Heart right ventricle (tissue), 16 donors: ENCODE results near the gene KIF2C. TPM values are rescaled to one million over a fixed set of nuclear protein-coding genes. Genes with fewer than 3 reads are reported as not detected.

ENCODE experiments used
- ATAC-seq, 8 donors: fragments of 200-7000 bp; cut with Tn5 transposase; one replicate each; pipeline ENCODE4 v1.9.1; 2020; ENCODE audit warnings: mild to moderate bottlenecking in 8 of 8, moderate library complexity in 8 of 8, moderate number of reproducible peaks in 1 of 8
- DNase-seq, 2 donors: peaks; one replicate each; pipeline ENCODE4 v3.0.0-alpha.2; 2020
- H3K27ac ChIP-seq, 10 donors: fragments of 200-600 bp; sonication (generic) in 2 of 10; one replicate each; pipeline versions ENCODE4 v1.5.0 to v1.8.0; 2020 to 2022; ENCODE audit warnings: mild to moderate bottlenecking in 3 of 10
- H3K27me3 ChIP-seq, 7 donors: fragments of 200-600 bp; one replicate each; pipeline ENCODE4 v1.8.0; 2021 to 2022; ENCODE audit warnings: mild to moderate bottlenecking in 2 of 7
- H3K36me3 ChIP-seq, 9 donors: fragments of 200-600 bp; sonication (generic) in 1 of 9; one replicate each; pipeline versions ENCODE4 v1.5.0 to v1.8.0; 2020 to 2022; ENCODE audit warnings: mild to moderate bottlenecking in 2 of 9
- H3K4me1 ChIP-seq, 9 donors: fragments of 200-600 bp; sonication (generic) in 1 of 9; one replicate each; pipeline versions ENCODE4 v1.5.0 to v1.8.0; 2020 to 2022; ENCODE audit warnings: mild to moderate bottlenecking in 4 of 9
- H3K4me3 ChIP-seq, 10 donors: fragments of 200-600 bp; sonication (generic) in 2 of 10; one replicate each; pipeline versions ENCODE4 v1.5.0 to v1.8.0; 2020 to 2022; ENCODE audit warnings: mild to moderate bottlenecking in 7 of 10, moderate library complexity in 2 of 10
- H3K9me3 ChIP-seq, 11 donors: fragments of 200-600 bp in 10 of 11; sonication (generic) in 2 of 11; one replicate each; pipeline versions ENCODE4 v1.5.0 to v1.8.0; 2013 to 2022; ENCODE audit warnings: mild to moderate bottlenecking in 2 of 11, control low read depth in 1 of 11, moderate library complexity in 1 of 11
- WGBS, 2 donors: extraction: QIAGEN DNeasy Blood & Tissue Kit; methylation state at CpG; one replicate each; pipeline ENCODE4 v1.1.7; 2013; ENCODE audit warnings: inconsistent platforms in 1 of 2; 5-methylcytosine and 5-hydroxymethylcytosine counted together
- intact Hi-C, 10 donors: fragments of 100-400 bp; cut with DNase I; formaldehyde crosslinking; loops; one replicate each; pipeline versions ENCODE4 v1.11.1 to v1.14.2; 2022
- polyA plus RNA-seq, 2 donors: library from polyadenylated mRNA; stranded (reverse); fragments of 200-250 nt; gene quantifications; one replicate each; pipeline ENCODE4 v1.2.3, GENCODE V29; 2013
- total RNA-seq, 10 donors: library from RNA; stranded (reverse); fragmentation: NEBNext Ultra II Directional in 3 of 10; extraction: Animal tissue kit (Norgen Biotek cat#: 25700) in 3 of 10; gene quantifications; one replicate each; pipeline versions ENCODE4 v1.2.1 to v1.2.4, GENCODE V29; 2021 to 2023
- TF ChIP-seq, protein P1 (sequence below), 9 donors: fragments of 200-600 bp; sonication (generic) in 2 of 9; IDR thresholded peaks; one replicate each; pipeline versions ENCODE4 v1.5.0 to v1.8.0; 2021 to 2022; ENCODE audit warnings: antibody characterized with exemption in 9 of 9, mild to moderate bottlenecking in 5 of 9, moderate library complexity in 1 of 9
- donor health status: Arrhythmogenic right ventricular cardiomyopathy.
- donor health status: ischemic (EF 13 %, LVEDD 7.1; RV severe dilation, severe dysfunction).
- donor health status: healthy with polysubstance abuse.
- donor health status: DM: no; HTN: yes; CAD: no.
- donor health status: DM: no; HTN: no; CAD: no.
- donor health status: ischemic (EF 25% LVEDD 6.9; RV normal size, moderate dysfunction).
- donor health status: ischemic (EF 25% LVEDD 5.7; RV mildly dilated, moderate dysfunction).
- donor health status: healthy.
- donor health status: DM: yes; HTN: yes; CAD: no.
- donor health status: Ischemic cardiomyopathy.
- donor health status: ischemic (EF 35%, LVEDD 5.7; RV mildly dilated, moderate dysfunction).
- donor health status: nonischemic (EF 11% LVEDD 7.7; RV severe dilation, severe dysfunction).
- donor health status: DM: yes; HTN: yes; CAD: no.
- donor health status: PGD.
- donor health status: ischemic (EF 29% LVEDD 5.4; RV normal size, mild dysfunction).
- donor health status: nonischemic (EF 23%, LVEDD 6.1; RV moderate dilation, normal function).

The KIF2C gene
- total and polyA plus RNA-seq, 12 donors = 0.22 to 3.7 (median 1.2) TPM

DNA sequence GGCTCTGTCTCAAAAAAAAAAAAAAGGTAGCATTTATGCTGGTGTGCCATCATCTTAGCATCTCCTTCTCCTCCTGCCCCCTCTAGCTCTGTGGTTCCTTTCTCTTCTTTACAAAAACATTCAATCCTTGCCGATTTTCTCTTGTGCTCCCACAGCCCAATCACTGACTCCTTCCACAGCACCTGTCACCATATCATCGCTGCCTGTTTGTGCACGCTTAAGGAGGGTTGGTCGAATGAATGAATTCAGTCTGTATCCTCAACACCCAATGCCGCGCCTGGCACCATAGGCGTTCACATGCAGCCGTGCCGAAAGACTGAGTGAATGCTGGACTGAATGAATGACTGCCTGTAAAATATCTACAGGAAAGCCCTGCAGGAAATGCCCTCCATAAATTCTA lies 16.6 kb upstream of the KIF2C start:
- intact Hi-C loops = no loop called here
- H3K36me3 ChIP-seq = no peaks in the 10 kb centered on the region
- peaks cover 0 to 31% (median 0%) of the 10 kb centered on the region in 9 donors for H3K4me1 ChIP-seq
- peak overlapping the region in 1 of 10 donors; percentile 78 for H3K27ac ChIP-seq
- 83 to 89% methylated on average over 9 of the region's 9 CpGs for WGBS, 2 donors
- peak overlapping the region in 1 of 10 donors; percentile 36 for H3K4me3 ChIP-seq
- ATAC-seq (no peak), DNase-seq (no peak)
- H3K9me3 ChIP-seq = no peaks in the 10 kb centered on the region
- TF ChIP-seq, protein P1, sequence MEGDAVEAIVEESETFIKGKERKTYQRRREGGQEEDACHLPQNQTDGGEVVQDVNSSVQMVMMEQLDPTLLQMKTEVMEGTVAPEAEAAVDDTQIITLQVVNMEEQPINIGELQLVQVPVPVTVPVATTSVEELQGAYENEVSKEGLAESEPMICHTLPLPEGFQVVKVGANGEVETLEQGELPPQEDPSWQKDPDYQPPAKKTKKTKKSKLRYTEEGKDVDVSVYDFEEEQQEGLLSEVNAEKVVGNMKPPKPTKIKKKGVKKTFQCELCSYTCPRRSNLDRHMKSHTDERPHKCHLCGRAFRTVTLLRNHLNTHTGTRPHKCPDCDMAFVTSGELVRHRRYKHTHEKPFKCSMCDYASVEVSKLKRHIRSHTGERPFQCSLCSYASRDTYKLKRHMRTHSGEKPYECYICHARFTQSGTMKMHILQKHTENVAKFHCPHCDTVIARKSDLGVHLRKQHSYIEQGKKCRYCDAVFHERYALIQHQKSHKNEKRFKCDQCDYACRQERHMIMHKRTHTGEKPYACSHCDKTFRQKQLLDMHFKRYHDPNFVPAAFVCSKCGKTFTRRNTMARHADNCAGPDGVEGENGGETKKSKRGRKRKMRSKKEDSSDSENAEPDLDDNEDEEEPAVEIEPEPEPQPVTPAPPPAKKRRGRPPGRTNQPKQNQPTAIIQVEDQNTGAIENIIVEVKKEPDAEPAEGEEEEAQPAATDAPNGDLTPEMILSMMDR (IDR thresholded peaks at IDR 0.05) = no peak
- peaks cover 0 to 22% (median 13%) of the 10 kb centered on the region in 7 donors for H3K27me3 ChIP-seq

DNA sequence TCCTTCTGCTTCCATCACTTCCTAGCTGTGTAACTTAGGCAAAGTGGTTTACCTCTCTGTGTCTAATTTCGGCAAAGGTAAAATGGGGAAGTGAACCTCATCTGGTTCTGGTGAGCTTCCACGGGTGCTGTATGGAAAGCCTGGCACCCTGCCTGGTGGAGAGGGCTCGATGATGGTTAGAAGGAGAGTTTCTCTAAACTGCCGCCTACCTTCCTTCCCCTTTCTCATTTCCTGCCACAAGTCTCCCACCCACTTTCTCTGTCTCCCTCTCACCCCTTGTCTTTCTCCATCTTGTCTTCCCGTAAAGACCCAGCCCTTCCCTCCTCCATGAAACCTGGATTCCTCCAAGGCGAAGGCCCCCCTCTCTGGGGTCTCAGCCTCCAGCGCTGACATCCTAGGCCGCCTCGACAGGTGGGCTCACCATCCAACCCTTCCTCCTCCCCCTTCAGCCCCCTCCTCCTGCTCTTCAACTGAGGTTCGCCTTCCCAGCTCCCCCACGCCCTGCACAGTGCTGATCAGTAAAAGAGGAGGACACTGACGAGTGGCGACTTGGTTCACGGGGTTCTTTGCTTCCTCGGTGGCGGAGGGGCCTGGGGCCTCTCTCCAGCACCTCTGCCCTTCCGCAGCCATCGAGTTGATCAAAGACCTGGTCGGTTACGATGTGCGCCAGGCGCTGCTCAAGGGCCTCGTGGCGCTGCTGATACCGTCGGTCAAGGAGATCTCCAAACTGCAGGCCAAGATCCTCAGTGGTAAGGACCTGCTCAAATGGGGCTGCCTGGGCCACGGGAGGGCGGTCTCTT lies 15.9 kb upstream of the KIF2C start:
- TF ChIP-seq, protein P1 (IDR thresholded peaks at IDR 0.05) = no peak
- H3K9me3 ChIP-seq = no peaks in the 10 kb centered on the region
- peaks cover 0 to 32% (median 0%) of the 10 kb centered on the region in 9 donors for H3K4me1 ChIP-seq
- DNase-seq (no peak), ATAC-seq (no peak)
- H3K36me3 ChIP-seq = no peaks in the 10 kb centered on the region
- H3K27ac ChIP-seq = peak overlapping the region in 1 of 10 donors; percentile 78
- 83 to 84% methylated on average over 28 of the region's 28 CpGs for WGBS, 2 donors
- intact Hi-C loops = no loop called here
- H3K4me3 ChIP-seq = peak overlapping the region in 1 of 10 donors; percentile 36
- H3K27me3 ChIP-seq = peaks cover 0 to 22% (median 13%) of the 10 kb centered on the region in 7 donors

GRCh38 chr1:44724296-44724954 lies 15.2 kb upstream of the KIF2C start:
- TF ChIP-seq, protein P1 (IDR thresholded peaks at IDR 0.05) = no peak
- intact Hi-C loops = no loop called here
- peaks cover 0 to 22% (median 13%) of the 10 kb centered on the region in 7 donors for H3K27me3 ChIP-seq
- H3K4me3 ChIP-seq = peak overlapping the region in 1 of 10 donors; percentile 36
- peaks cover 0 to 39% (median 0%) of the 10 kb centered on the region in 9 donors for H3K4me1 ChIP-seq
- ATAC-seq (no peak), DNase-seq (no peak)
- 59 to 73% methylated on average over 61 to 64 of the region's 64 CpGs for WGBS, 2 donors
- no peaks in the 10 kb centered on the region for H3K36me3 ChIP-seq
- H3K27ac ChIP-seq = peak overlapping the region in 1 of 10 donors; percentile 78
- no peaks in the 10 kb centered on the region for H3K9me3 ChIP-seq

GRCh38 chr1:44724955-44725698 lies 14.5 kb upstream of the KIF2C start:
- Histone ChIP-seq H3K4me1 (peaks cover 0 to 46% (median under 1%) of the 10 kb centered on the region in 9 donors), H3K27me3 (peaks cover 0 to 22% (median 13%) of the 10 kb centered on the region in 7 donors), H3K27ac (no peak overlapping the region), H3K9me3 (no peaks in the 10 kb centered on the region), H3K36me3 (no peaks in the 10 kb centered on the region), H3K4me3 (no peak overlapping the region)
- intact Hi-C loops = no loop called here
- 81 to 86% methylated on average over 27 of the region's 27 CpGs for WGBS, 2 donors
- no peak for DNase-seq
- TF ChIP-seq, protein P1 (IDR thresholded peaks at IDR 0.05) = no peak
- ATAC-seq = no peak
